ENCODE data around the gene PPBP. TPM values are rescaled to one million over a fixed set of nuclear protein-coding genes. Genes with fewer than 3 reads are reported as not detected.

The PPBP gene
- total RNA-seq, 1 experiment from 2014 or later, result not detected

GRCh38 chr4:73944061-73944875 lies 43.7 kb downstream of the PPBP start:
- Histone ChIP-seq H3K79me2 (ENCODE audit: insufficient read depth, low read length) (no peaks in the 10 kb centered on the region), H2AFZ (ENCODE audit: low read depth, low read length, poor library complexity, severe bottlenecking) (no peak overlapping the region), H3K4me3 (replicated peaks in 1 of 2; ENCODE audit: low read depth in 1 of 2, low read length in 2 of 2) (no peak overlapping the region), H3K9ac (ENCODE audit: low read length) (no peak overlapping the region), H4K20me1 (ENCODE audit: insufficient read depth) (no peaks in the 10 kb centered on the region), H3K9me3 (ENCODE audit: control insufficient read depth in 1 of 2, insufficient read depth in 1 of 2, low read depth in 1 of 2, low read length in 2 of 2) (no peaks in the 10 kb centered on the region), H3K27ac (ENCODE audit: low read depth, low read length) (no peak overlapping the region), H3K9me2 (ENCODE audit: insufficient read depth) (no peaks in the 10 kb centered on the region), H3K27me3 (ENCODE audit: insufficient read depth, low read length) (no peaks in the 10 kb centered on the region), H3K4me1 (ENCODE audit: control insufficient read depth in 1 of 2, insufficient read depth in 2 of 2, low read length in 2 of 2) (no peaks in the 10 kb centered on the region), H3K36me3 (ENCODE audit: control insufficient read depth in 1 of 2, insufficient read depth in 2 of 2, low read length in 2 of 2) (no peaks in the 10 kb centered on the region), H3K4me2 (ENCODE audit: low read length) (no peak overlapping the region)
- intact Hi-C loops (cut with micrococcal nuclease), result no loop called here
- BruUV-seq (replicated peaks), result no TSS peak
- RAD21 ChIA-PET (ENCODE audit: low non-redundant PET in 1 of 2, low total read pairs in 2 of 2, uncharacterized antibody in 2 of 2, unreplicated experiment in 2 of 2), result no interaction called here
- DNase-seq (ENCODE audit: low read depth, low spot score) (no peak), ATAC-seq (no peak)
- CTCF ChIA-PET, result no interaction called here
- POLR2A ChIA-PET, result no interaction called here
- TF ChIP-seq, protein P1, sequence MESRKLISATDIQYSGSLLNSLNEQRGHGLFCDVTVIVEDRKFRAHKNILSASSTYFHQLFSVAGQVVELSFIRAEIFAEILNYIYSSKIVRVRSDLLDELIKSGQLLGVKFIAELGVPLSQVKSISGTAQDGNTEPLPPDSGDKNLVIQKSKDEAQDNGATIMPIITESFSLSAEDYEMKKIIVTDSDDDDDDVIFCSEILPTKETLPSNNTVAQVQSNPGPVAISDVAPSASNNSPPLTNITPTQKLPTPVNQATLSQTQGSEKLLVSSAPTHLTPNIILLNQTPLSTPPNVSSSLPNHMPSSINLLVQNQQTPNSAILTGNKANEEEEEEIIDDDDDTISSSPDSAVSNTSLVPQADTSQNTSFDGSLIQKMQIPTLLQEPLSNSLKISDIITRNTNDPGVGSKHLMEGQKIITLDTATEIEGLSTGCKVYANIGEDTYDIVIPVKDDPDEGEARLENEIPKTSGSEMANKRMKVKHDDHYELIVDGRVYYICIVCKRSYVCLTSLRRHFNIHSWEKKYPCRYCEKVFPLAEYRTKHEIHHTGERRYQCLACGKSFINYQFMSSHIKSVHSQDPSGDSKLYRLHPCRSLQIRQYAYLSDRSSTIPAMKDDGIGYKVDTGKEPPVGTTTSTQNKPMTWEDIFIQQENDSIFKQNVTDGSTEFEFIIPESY (IDR thresholded peaks at IDR 0.05; ENCODE audit: extremely low read depth, insufficient replicate concordance, low read length), result no peak
- TF ChIP-seq JUND (IDR thresholded peaks at IDR 0.05), result no peak
- TF ChIP-seq POLR2AphosphoS5 (IDR thresholded peaks at IDR 0.05; ENCODE audit: low read depth, low read length), result no peak
- no peak for TF ChIP-seq REST (IDR thresholded peaks at IDR 0.05; ENCODE audit: low read depth)
- TF ChIP-seq POLR2A (IDR thresholded peaks at IDR 0.05; ENCODE audit: borderline replicate concordance, extremely low read depth, insufficient read depth, insufficient read length), result no peak
- TF ChIP-seq CBX3 (IDR thresholded peaks at IDR 0.05; ENCODE audit: low read depth), result no peak
- TF ChIP-seq YY1 (IDR thresholded peaks at IDR 0.05; ENCODE audit: extremely low read depth, insufficient replicate concordance, low read depth, low read length), result no peak
- TF ChIP-seq EZH2phosphoT487 (IDR thresholded peaks at IDR 0.05; ENCODE audit: borderline replicate concordance), result no peak
- TF ChIP-seq, protein P2, sequence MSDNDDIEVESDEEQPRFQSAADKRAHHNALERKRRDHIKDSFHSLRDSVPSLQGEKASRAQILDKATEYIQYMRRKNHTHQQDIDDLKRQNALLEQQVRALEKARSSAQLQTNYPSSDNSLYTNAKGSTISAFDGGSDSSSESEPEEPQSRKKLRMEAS (IDR thresholded peaks at IDR 0.05), result no peak
- TF ChIP-seq CTCF (IDR thresholded peaks at IDR 0.05 in 2 of 3, conservative IDR thresholded peaks at IDR 0.05 in 1 of 3; ENCODE audit: borderline replicate concordance in 1 of 3, insufficient read depth in 1 of 3, low read depth in 2 of 3, low read length in 2 of 3), result no peak
- no peak for TF ChIP-seq ZNF274 (IDR thresholded peaks at IDR 0.05; ENCODE audit: low read depth, low read length)
- TF ChIP-seq SP1 (IDR thresholded peaks at IDR 0.05; ENCODE audit: low read depth), result no peak
- no peak for TF ChIP-seq CEBPB (IDR thresholded peaks at IDR 0.05; ENCODE audit: low read depth)
- TF ChIP-seq EGR1 (IDR thresholded peaks at IDR 0.05; ENCODE audit: low read depth), result no peak
- no peak for TF ChIP-seq ELF1 (IDR thresholded peaks at IDR 0.05; ENCODE audit: borderline replicate concordance, low read depth)
- no peak for TF ChIP-seq ATF3 (IDR thresholded peaks at IDR 0.05)
- no peak for TF ChIP-seq SIN3A (IDR thresholded peaks at IDR 0.05; ENCODE audit: low read depth)
